GM12878 (cell line): ENCODE measurements around the gene FILIP1L.

Experiments used
- CREM ChIP-seq: IDR thresholded peaks from 2 replicates; pipeline ENCODE4 v1.6.1; 2014; ENCODE audit warnings: antibody characterized with exemption, low read depth
- CTCF ChIP-seq, 3 experiments: IDR thresholded peaks in 2 of 3; conservative IDR thresholded peaks in 1 of 3; 2 replicates each; pipeline ENCODE4 v1.5.1; 2011; ENCODE audit warnings: low read depth in 3 of 3, low read length in 3 of 3, mild to moderate bottlenecking in 3 of 3, control low read depth in 2 of 3, moderate library complexity in 2 of 3, inconsistent platforms in 1 of 3, mixed read lengths in 1 of 3; ENCODE audit not compliant: control insufficient read depth in 2 of 3, insufficient read depth in 1 of 3; ENCODE audit errors: extremely low read depth in 1 of 3
- EP300 ChIP-seq, 2 experiments: fragments of 150-350 bp in 1 of 2; IDR thresholded peaks; 2 replicates each; pipeline ENCODE4 v1.6.1; 2011 to 2012; ENCODE audit warnings: low read depth in 2 of 2, low read length in 2 of 2, borderline replicate concordance in 1 of 2, improper control_type of control experiment in 1 of 2, inconsistent platforms in 1 of 2; ENCODE audit not compliant: control insufficient read depth in 1 of 2
- EZH2 ChIP-seq: IDR thresholded peaks from 2 replicates; pipeline ENCODE4 v1.6.1; 2012; ENCODE audit warnings: low read depth, mild to moderate bottlenecking, control low read depth, inconsistent platforms, low read length, borderline replicate concordance; ENCODE audit not compliant: control insufficient read depth
- GABPA ChIP-seq: IDR thresholded peaks from 2 replicates; pipeline ENCODE4 v1.6.1; 2014; ENCODE audit warnings: antibody characterized with exemption, low read depth, mild to moderate bottlenecking, inconsistent platforms
- MEF2A ChIP-seq: IDR thresholded peaks from 2 replicates; pipeline ENCODE4 v1.6.1; 2011; ENCODE audit warnings: low read depth, mild to moderate bottlenecking, low read length, moderate library complexity; ENCODE audit not compliant: insufficient read depth
- MYC ChIP-seq: IDR thresholded peaks from 2 replicates; pipeline ENCODE4 v1.6.1; 2011; ENCODE audit warnings: mild to moderate bottlenecking, low read length, moderate library complexity, inconsistent platforms; ENCODE audit not compliant: insufficient read depth, insufficient replicate concordance, insufficient read length, severe bottlenecking
- ZNF274 ChIP-seq: IDR thresholded peaks from one replicate; pipeline ENCODE4 v1.8.0; 2011; ENCODE audit not compliant: insufficient read length, insufficient read depth
- TF ChIP-seq, protein P1 (sequence below): IDR thresholded peaks from 2 replicates; pipeline ENCODE4 v1.6.1; 2012; ENCODE audit warnings: low read depth, low read length, improper control_type of control experiment
- TF ChIP-seq, protein P2 (sequence below): IDR thresholded peaks from 2 replicates; pipeline ENCODE4 v1.6.1; 2011; ENCODE audit warnings: borderline replicate concordance, low read depth, mild to moderate bottlenecking, moderate library complexity, low read length; ENCODE audit not compliant: insufficient read depth, poor library complexity, severe bottlenecking
- TF ChIP-seq, protein P3 (sequence below): fragments of 450-650 bp; IDR thresholded peaks from 2 replicates; pipeline ENCODE4 v1.6.1; 2017; ENCODE audit warnings: mild to moderate bottlenecking

GRCh38 chr3:99909714-99910495 lies 204.4 kb downstream of the FILIP1L start:
- TF ChIP-seq EZH2 (no peak), MYC (no peak), EP300 (IDR thresholded peaks at IDR 0.05; ENCODE audit: borderline replicate concordance in 1 of 2, control insufficient read depth in 1 of 2, low read depth in 2 of 2, low read length in 2 of 2) (no peak), ZNF274 (no peak), MEF2A (no peak), CTCF (IDR thresholded peaks at IDR 0.05 in 2 of 3, conservative IDR thresholded peaks at IDR 0.05 in 1 of 3; ENCODE audit: control insufficient read depth in 2 of 3, extremely low read depth in 1 of 3, insufficient read depth in 1 of 3, low read depth in 3 of 3, low read length in 3 of 3) (no peak), GABPA (no peak), CREM (no peak)
- TF ChIP-seq, protein P1, sequence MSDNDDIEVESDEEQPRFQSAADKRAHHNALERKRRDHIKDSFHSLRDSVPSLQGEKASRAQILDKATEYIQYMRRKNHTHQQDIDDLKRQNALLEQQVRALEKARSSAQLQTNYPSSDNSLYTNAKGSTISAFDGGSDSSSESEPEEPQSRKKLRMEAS, result no peak
- TF ChIP-seq, protein P2, sequence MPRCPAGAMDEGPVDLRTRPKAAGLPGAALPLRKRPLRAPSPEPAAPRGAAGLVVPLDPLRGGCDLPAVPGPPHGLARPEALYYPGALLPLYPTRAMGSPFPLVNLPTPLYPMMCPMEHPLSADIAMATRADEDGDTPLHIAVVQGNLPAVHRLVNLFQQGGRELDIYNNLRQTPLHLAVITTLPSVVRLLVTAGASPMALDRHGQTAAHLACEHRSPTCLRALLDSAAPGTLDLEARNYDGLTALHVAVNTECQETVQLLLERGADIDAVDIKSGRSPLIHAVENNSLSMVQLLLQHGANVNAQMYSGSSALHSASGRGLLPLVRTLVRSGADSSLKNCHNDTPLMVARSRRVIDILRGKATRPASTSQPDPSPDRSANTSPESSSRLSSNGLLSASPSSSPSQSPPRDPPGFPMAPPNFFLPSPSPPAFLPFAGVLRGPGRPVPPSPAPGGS, result no peak
- TF ChIP-seq, protein P3, sequence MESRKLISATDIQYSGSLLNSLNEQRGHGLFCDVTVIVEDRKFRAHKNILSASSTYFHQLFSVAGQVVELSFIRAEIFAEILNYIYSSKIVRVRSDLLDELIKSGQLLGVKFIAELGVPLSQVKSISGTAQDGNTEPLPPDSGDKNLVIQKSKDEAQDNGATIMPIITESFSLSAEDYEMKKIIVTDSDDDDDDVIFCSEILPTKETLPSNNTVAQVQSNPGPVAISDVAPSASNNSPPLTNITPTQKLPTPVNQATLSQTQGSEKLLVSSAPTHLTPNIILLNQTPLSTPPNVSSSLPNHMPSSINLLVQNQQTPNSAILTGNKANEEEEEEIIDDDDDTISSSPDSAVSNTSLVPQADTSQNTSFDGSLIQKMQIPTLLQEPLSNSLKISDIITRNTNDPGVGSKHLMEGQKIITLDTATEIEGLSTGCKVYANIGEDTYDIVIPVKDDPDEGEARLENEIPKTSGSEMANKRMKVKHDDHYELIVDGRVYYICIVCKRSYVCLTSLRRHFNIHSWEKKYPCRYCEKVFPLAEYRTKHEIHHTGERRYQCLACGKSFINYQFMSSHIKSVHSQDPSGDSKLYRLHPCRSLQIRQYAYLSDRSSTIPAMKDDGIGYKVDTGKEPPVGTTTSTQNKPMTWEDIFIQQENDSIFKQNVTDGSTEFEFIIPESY, result no peak
